ENCODE results near the gene USP46.
A peak's percentile ranks its signal among the peaks of the same experiment; 100 is the strongest.

The USP46 gene

DNA sequence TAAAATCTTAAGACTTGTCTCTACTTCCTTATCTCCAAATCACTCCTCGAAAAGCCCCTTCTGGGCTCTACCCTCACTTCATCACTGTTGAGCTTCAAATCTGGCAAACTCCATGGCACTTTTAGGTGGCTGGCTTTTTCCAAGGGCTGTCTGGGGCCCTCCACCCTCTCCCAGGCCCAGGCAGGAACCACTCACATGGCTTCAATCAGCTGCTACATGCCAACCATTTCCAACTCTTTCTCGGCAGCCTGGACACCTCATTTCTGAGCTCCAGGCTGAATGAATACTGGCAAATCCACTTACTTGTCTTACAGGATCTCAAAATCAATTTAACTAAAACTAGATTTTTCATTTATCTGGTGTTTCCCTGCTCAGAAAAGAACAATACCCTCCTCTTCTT is 22.0 kb downstream of the USP46 start:
- peaks cover 67% of the 10 kb centered on the region for H3K36me3 Mint-ChIP-seq (ENCODE audit: low read depth)
- DNase-seq = no peak
- TF ChIP-seq CTCF (IDR thresholded peaks at IDR 0.05) = no peak
- peaks cover 17% of the 10 kb centered on the region for H3K9me3 Mint-ChIP-seq
- no peak overlapping the region for H3K4me3 Mint-ChIP-seq
- H3K4me1 Mint-ChIP-seq = peaks cover 41% of the 10 kb centered on the region
- peak overlapping the region; percentile 43 for H3K27ac Mint-ChIP-seq
- H3K27me3 Mint-ChIP-seq (ENCODE audit: low read depth, poor library complexity) = no peaks in the 10 kb centered on the region

DNA sequence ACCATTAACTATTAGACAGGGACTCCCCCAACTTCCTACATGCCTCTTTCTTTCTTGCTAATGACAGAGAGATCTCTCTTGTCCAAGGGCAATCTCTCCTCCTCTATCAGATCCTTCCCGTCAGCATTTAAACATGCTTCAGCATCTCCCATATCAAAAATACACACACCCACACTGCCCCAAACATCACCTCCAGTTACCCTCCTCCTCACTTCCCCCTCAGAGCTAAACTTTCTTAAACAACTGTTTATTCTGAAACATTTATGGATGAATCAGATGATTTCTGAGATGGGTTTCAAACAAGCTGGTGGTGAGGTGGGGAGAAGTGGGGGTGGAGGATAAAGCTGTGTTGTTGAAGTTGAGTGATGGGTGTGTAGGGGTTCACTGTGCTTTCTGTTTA is 23.5 kb downstream of the USP46 start:
- no peak for DNase-seq
- no peaks in the 10 kb centered on the region for H3K27me3 Mint-ChIP-seq (ENCODE audit: low read depth, poor library complexity)
- peaks cover 31% of the 10 kb centered on the region for H3K4me1 Mint-ChIP-seq
- peaks cover 60% of the 10 kb centered on the region for H3K36me3 Mint-ChIP-seq (ENCODE audit: low read depth)
- peaks cover 12% of the 10 kb centered on the region for H3K9me3 Mint-ChIP-seq
- H3K4me3 Mint-ChIP-seq = no peak overlapping the region
- TF ChIP-seq CTCF (IDR thresholded peaks at IDR 0.05) = no peak
- H3K27ac Mint-ChIP-seq = peak overlapping the region; percentile 47

DNA sequence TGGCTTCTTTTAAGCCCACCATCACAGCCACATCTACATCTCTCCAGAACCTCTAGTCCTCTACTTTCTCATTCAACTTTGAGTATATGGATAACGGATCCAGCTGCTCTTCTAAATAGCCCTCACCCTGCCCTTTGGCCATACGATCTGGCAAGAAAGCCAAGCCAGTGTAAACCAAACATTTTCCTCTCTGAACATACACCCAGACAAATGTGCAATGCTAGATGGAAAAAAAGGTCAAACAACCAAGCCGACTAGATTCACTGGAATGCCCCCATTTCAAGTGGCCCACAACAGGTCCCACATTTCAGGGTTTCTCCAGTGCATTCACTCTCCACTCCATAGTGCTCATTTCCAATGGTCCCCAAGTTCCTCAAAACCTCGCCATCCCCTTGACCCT is 24.0 kb downstream of the USP46 start:
- H3K4me3 Mint-ChIP-seq = no peak overlapping the region
- no peaks in the 10 kb centered on the region for H3K27me3 Mint-ChIP-seq (ENCODE audit: low read depth, poor library complexity)
- H3K27ac Mint-ChIP-seq = peak overlapping the region; percentile 47
- H3K9me3 Mint-ChIP-seq = peaks cover 12% of the 10 kb centered on the region
- H3K36me3 Mint-ChIP-seq (ENCODE audit: low read depth) = peaks cover 58% of the 10 kb centered on the region
- H3K4me1 Mint-ChIP-seq = peaks cover 31% of the 10 kb centered on the region
- DNase-seq = no peak
- TF ChIP-seq CTCF (IDR thresholded peaks at IDR 0.05) = no peak

- H3K4me3 Mint-ChIP-seq = no peak overlapping the region
- DNase-seq = no peak
- H3K9me3 Mint-ChIP-seq = peaks cover 5% of the 10 kb centered on the region
- H3K27me3 Mint-ChIP-seq (ENCODE audit: low read depth, poor library complexity) = no peaks in the 10 kb centered on the region
- peaks cover 31% of the 10 kb centered on the region for H3K4me1 Mint-ChIP-seq
- no peak for TF ChIP-seq CTCF (IDR thresholded peaks at IDR 0.05)
- peaks cover 45% of the 10 kb centered on the region for H3K36me3 Mint-ChIP-seq (ENCODE audit: low read depth)
- H3K27ac Mint-ChIP-seq = no peak overlapping the region
Observed at GRCh38 chr4:52633846-52634245, 25.3 kb downstream of the USP46 start.

- H3K4me3 Mint-ChIP-seq = no peak overlapping the region
- no peak for DNase-seq
Observed at GRCh38 chr4:52628974-52629373, 30.1 kb downstream of the USP46 start.

More at GRCh38 chr4:52628974-52629373, 30.1 kb downstream of the USP46 start:
- no peaks in the 10 kb centered on the region for H3K9me3 Mint-ChIP-seq
- H3K27me3 Mint-ChIP-seq (ENCODE audit: low read depth, poor library complexity) = no peaks in the 10 kb centered on the region
- TF ChIP-seq CTCF (IDR thresholded peaks at IDR 0.05) = no peak
- peaks cover 51% of the 10 kb centered on the region for H3K36me3 Mint-ChIP-seq (ENCODE audit: low read depth)
- no peak overlapping the region for H3K27ac Mint-ChIP-seq
- peaks cover 6% of the 10 kb centered on the region for H3K4me1 Mint-ChIP-seq
